Limb (tissue), 2 donors: ENCODE data around the gene GMDS.

Source experiments
- DNase-seq, 2 donors: peaks; one replicate each; pipeline ENCODE4 v3.0.0-alpha.2; 2016; ENCODE audit errors: extremely low spot score in 2 of 2

GMDS gene

GRCh38 chr6:1606780-1607515, 638.5 kb downstream of the GMDS start:
- peak in 1 of 2 donors; percentile 66 for DNase-seq

GRCh38 chr6:1605893-1606779, 639.3 kb downstream of the GMDS start:
- DNase-seq = peak in 1 of 2 donors; percentile 49

GRCh38 chr6:1605004-1605892, 640.2 kb downstream of the GMDS start:
- DNase-seq = peak in 1 of 2 donors; percentile 66

- DNase-seq = peak in 1 of 2 donors; percentile 87
Observed at GRCh38 chr6:1604158-1605003, 641.0 kb downstream of the GMDS start.

GRCh38 chr6:1603708-1604107, 641.7 kb downstream of the GMDS start:
- DNase-seq = peak; percentile 0 to 39

- no peak for DNase-seq
Observed at GRCh38 chr6:1602049-1602713, 643.2 kb downstream of the GMDS start.

- peak in 1 of 2 donors; percentile 52 for DNase-seq
Observed at GRCh38 chr6:1601158-1602048, 644.0 kb downstream of the GMDS start.

GRCh38 chr6:1600764-1601157, 644.6 kb downstream of the GMDS start:
- no peak for DNase-seq

- no peak for DNase-seq
Observed at GRCh38 chr6:1600063-1600763, 645.2 kb downstream of the GMDS start.

GRCh38 chr6:1599469-1599868, 645.9 kb downstream of the GMDS start:
- DNase-seq = no peak

GRCh38 chr6:1598886-1599285, 646.5 kb downstream of the GMDS start:
- DNase-seq = no peak

GRCh38 chr6:1598433-1598832, 647.0 kb downstream of the GMDS start:
- no peak for DNase-seq

GRCh38 chr6:1597924-1598323, 647.5 kb downstream of the GMDS start:
- peak in 1 of 2 donors; percentile 28 for DNase-seq

GRCh38 chr6:1597121-1597744, 648.2 kb downstream of the GMDS start:
- peak in 1 of 2 donors; percentile 27 for DNase-seq

GRCh38 chr6:1596088-1596852, 649.1 kb downstream of the GMDS start:
- peak; percentile 71 to 84 for DNase-seq

- peak in 1 of 2 donors; percentile 30 for DNase-seq
Observed at GRCh38 chr6:1595271-1596087, 649.9 kb downstream of the GMDS start.
